Naive B cell (primary cell): Measurements from ENCODE around the gene TTLL11. TPM values are rescaled to one million over a fixed set of nuclear protein-coding genes. Genes with fewer than 3 reads are reported as not detected.

Experiments used
- ATAC-seq, 2 donors: fragments of 150-1000 bp; cut with Tn5 transposase; 2 replicates each; pipeline ENCODE4 v1.10.0; 2021; ENCODE audit warnings: low read depth in 2 of 2, mild to moderate bottlenecking in 2 of 2, moderate library complexity in 2 of 2
- DNase-seq: peaks from one replicate; pipeline ENCODE4 v3.0.0; 2022
- H3K27ac Mint-ChIP-seq, 6 donors: one replicate each; pipeline ENCODE4 v1.8.0; 2020 to 2022; ENCODE audit warnings: mild to moderate bottlenecking in 6 of 6, mixed read lengths in 6 of 6, moderate library complexity in 5 of 6, inconsistent platforms in 2 of 6
- H3K27me3 Mint-ChIP-seq, 3 donors: one replicate each; pipeline ENCODE4 v1.8.0; 2021 to 2022; ENCODE audit warnings: mixed read lengths in 3 of 3, mild to moderate bottlenecking in 1 of 3
- H3K36me3 Mint-ChIP-seq, 2 donors: one replicate each; pipeline ENCODE4 v1.8.0; 2020 to 2022; ENCODE audit warnings: mixed read lengths in 2 of 2, inconsistent platforms in 1 of 2, mild to moderate bottlenecking in 1 of 2
- H3K4me1 Mint-ChIP-seq, 3 donors: one replicate each; pipeline ENCODE4 v1.8.0; 2020 to 2022; ENCODE audit warnings: mixed read lengths in 3 of 3, inconsistent platforms in 1 of 3, mild to moderate bottlenecking in 1 of 3, moderate library complexity in 1 of 3
- H3K4me3 Mint-ChIP-seq, 8 donors: one replicate each; pipeline ENCODE4 v1.8.0; 2020 to 2022; ENCODE audit warnings: mild to moderate bottlenecking in 8 of 8, mixed read lengths in 8 of 8, moderate library complexity in 8 of 8, inconsistent platforms in 2 of 8
- H3K9me3 Mint-ChIP-seq, 7 donors: one replicate each; pipeline ENCODE4 v1.8.0; 2020 to 2022; ENCODE audit warnings: mixed read lengths in 7 of 7, mild to moderate bottlenecking in 5 of 7, inconsistent platforms in 2 of 7, moderate library complexity in 1 of 7
- polyA plus RNA-seq, 6 donors: library from polyadenylated mRNA; unstranded; fragments of 300-500 nt; fragmentation: Illumina TruSeq; gene quantifications; one replicate each; pipeline ENCODE4 v1.2.3, GENCODE V29; 2021; ENCODE audit warnings: low read depth in 6 of 6

The TTLL11 gene
- polyA plus RNA-seq, 6 donors from 2014 or later, result 3.3 to 10.9 (median 5.1) TPM

GRCh38 chr9:121927636-121928035 is 165.5 kb downstream of the TTLL11 start:
- H3K4me1 Mint-ChIP-seq, result no peaks in the 10 kb centered on the region
- DNase-seq (no peak), ATAC-seq (no peak)
- peaks cover 0 to 5% (median 0%) of the 10 kb centered on the region in 3 donors for H3K27me3 Mint-ChIP-seq
- H3K4me3 Mint-ChIP-seq, result no peak overlapping the region
- H3K9me3 Mint-ChIP-seq, result no peaks in the 10 kb centered on the region
- peaks cover 1 to 4% of the 10 kb centered on the region in 2 donors for H3K36me3 Mint-ChIP-seq
- no peak overlapping the region for H3K27ac Mint-ChIP-seq

GRCh38 chr9:121927081-121927480 is 166.0 kb downstream of the TTLL11 start:
- no peak for DNase-seq
- Mint-ChIP-seq H3K36me3 (peaks cover 0 to 4% of the 10 kb centered on the region in 2 donors), H3K4me3 (no peak overlapping the region)

GRCh38 chr9:121926351-121926801 is 166.7 kb downstream of the TTLL11 start:
- H3K27ac Mint-ChIP-seq, result no peak overlapping the region

More at GRCh38 chr9:121927081-121927480, 166.0 kb downstream of the TTLL11 start:
- no peaks in the 10 kb centered on the region for H3K4me1 Mint-ChIP-seq
- peaks cover 0 to 5% (median 0%) of the 10 kb centered on the region in 3 donors for H3K27me3 Mint-ChIP-seq
- no peak for ATAC-seq
- H3K9me3 Mint-ChIP-seq, result no peaks in the 10 kb centered on the region
- no peak overlapping the region for H3K27ac Mint-ChIP-seq

GRCh38 chr9:121925935-121926334 is 167.2 kb downstream of the TTLL11 start:
- Mint-ChIP-seq H3K9me3 (no peaks in the 10 kb centered on the region), H3K27ac (no peak overlapping the region), H3K27me3 (no peaks in the 10 kb centered on the region), H3K36me3 (peaks cover 0 to 2% of the 10 kb centered on the region in 2 donors), H3K4me1 (no peaks in the 10 kb centered on the region), H3K4me3 (no peak overlapping the region)
- ATAC-seq (no peak), DNase-seq (no peak)

More at GRCh38 chr9:121926351-121926801, 166.7 kb downstream of the TTLL11 start:
- H3K4me3 Mint-ChIP-seq, result no peak overlapping the region
- no peak for ATAC-seq
- H3K9me3 Mint-ChIP-seq, result no peaks in the 10 kb centered on the region
- no peaks in the 10 kb centered on the region for H3K4me1 Mint-ChIP-seq
- peaks cover 0 to 4% of the 10 kb centered on the region in 2 donors for H3K36me3 Mint-ChIP-seq
- no peak for DNase-seq
- H3K27me3 Mint-ChIP-seq, result no peaks in the 10 kb centered on the region

GRCh38 chr9:121924700-121925099 is 168.4 kb downstream of the TTLL11 start:
- Mint-ChIP-seq H3K36me3 (no peaks in the 10 kb centered on the region), H3K9me3 (no peaks in the 10 kb centered on the region), H3K27me3 (no peaks in the 10 kb centered on the region), H3K4me3 (no peak overlapping the region), H3K4me1 (no peaks in the 10 kb centered on the region), H3K27ac (peak overlapping the region in 1 of 6 donors; percentile 10)
- ATAC-seq, result no peak
- no peak for DNase-seq

GRCh38 chr9:121921444-121921843 is 171.7 kb downstream of the TTLL11 start:
- Mint-ChIP-seq H3K36me3 (no peaks in the 10 kb centered on the region), H3K9me3 (no peaks in the 10 kb centered on the region), H3K4me1 (no peaks in the 10 kb centered on the region), H3K27ac (peak overlapping the region in 1 of 6 donors; percentile 69), H3K27me3 (no peaks in the 10 kb centered on the region), H3K4me3 (no peak overlapping the region)
- DNase-seq (no peak), ATAC-seq (no peak)

- H3K36me3 Mint-ChIP-seq, result no peaks in the 10 kb centered on the region
- H3K4me1 Mint-ChIP-seq, result no peaks in the 10 kb centered on the region
- peaks cover 0 to 1% (median 0%) of the 10 kb centered on the region in 7 donors for H3K9me3 Mint-ChIP-seq
- peaks cover 0 to under 1% (median 0%) of the 10 kb centered on the region in 3 donors for H3K27me3 Mint-ChIP-seq
- ATAC-seq (no peak), DNase-seq (no peak)
- H3K4me3 Mint-ChIP-seq, result no peak overlapping the region
- H3K27ac Mint-ChIP-seq, result no peak overlapping the region
Measured at GRCh38 chr9:121917375-121918335, 175.5 kb downstream of the TTLL11 start.

GRCh38 chr9:121915304-121915625 is 177.8 kb downstream of the TTLL11 start:
- no peak overlapping the region for H3K27ac Mint-ChIP-seq
- H3K4me3 Mint-ChIP-seq, result no peak overlapping the region
- peaks cover 0 to 7% (median 6%) of the 10 kb centered on the region in 3 donors for H3K27me3 Mint-ChIP-seq
- no peaks in the 10 kb centered on the region for H3K36me3 Mint-ChIP-seq
- H3K4me1 Mint-ChIP-seq, result no peaks in the 10 kb centered on the region
- H3K9me3 Mint-ChIP-seq, result peaks cover 0 to 1% (median 0%) of the 10 kb centered on the region in 7 donors
- no peak for ATAC-seq
- DNase-seq, result no peak

- no peak overlapping the region for H3K4me3 Mint-ChIP-seq
- ATAC-seq, result no peak
- peaks cover 0 to 1% (median 0%) of the 10 kb centered on the region in 7 donors for H3K9me3 Mint-ChIP-seq
Measured at GRCh38 chr9:121914604-121915303, 178.4 kb downstream of the TTLL11 start.

GRCh38 chr9:121914017-121914595 is 179.0 kb downstream of the TTLL11 start:
- Mint-ChIP-seq H3K27me3 (peaks cover 0 to 10% (median 7%) of the 10 kb centered on the region in 3 donors), H3K4me3 (no peak overlapping the region), H3K36me3 (peaks cover 0 to 5% of the 10 kb centered on the region in 2 donors), H3K9me3 (peaks cover 0 to 1% (median 0%) of the 10 kb centered on the region in 7 donors), H3K27ac (no peak overlapping the region), H3K4me1 (no peaks in the 10 kb centered on the region)
- DNase-seq, result no peak
- no peak for ATAC-seq

More at GRCh38 chr9:121914604-121915303, 178.4 kb downstream of the TTLL11 start:
- Mint-ChIP-seq H3K4me1 (no peaks in the 10 kb centered on the region), H3K27ac (no peak overlapping the region), H3K36me3 (peaks cover 0 to 1% of the 10 kb centered on the region in 2 donors), H3K27me3 (peaks cover 0 to 7% (median 7%) of the 10 kb centered on the region in 3 donors)
- DNase-seq, result no peak

GRCh38 chr9:121912812-121913627 is 180.1 kb downstream of the TTLL11 start:
- no peak for DNase-seq
- H3K4me1 Mint-ChIP-seq, result no peaks in the 10 kb centered on the region
- peaks cover 0 to 1% (median 0%) of the 10 kb centered on the region in 7 donors for H3K9me3 Mint-ChIP-seq
- no peak for ATAC-seq
- H3K4me3 Mint-ChIP-seq, result no peak overlapping the region
- H3K27me3 Mint-ChIP-seq, result peaks cover 0 to 10% (median 7%) of the 10 kb centered on the region in 3 donors
- H3K36me3 Mint-ChIP-seq, result peaks cover 0 to 5% of the 10 kb centered on the region in 2 donors
- H3K27ac Mint-ChIP-seq, result no peak overlapping the region

- Mint-ChIP-seq H3K27me3 (peaks cover 0 to 10% (median 7%) of the 10 kb centered on the region in 3 donors), H3K27ac (no peak overlapping the region), H3K9me3 (peaks cover 0 to 1% (median 0%) of the 10 kb centered on the region in 7 donors), H3K4me1 (no peaks in the 10 kb centered on the region), H3K36me3 (peaks cover 0 to 5% of the 10 kb centered on the region in 2 donors), H3K4me3 (no peak overlapping the region)
- ATAC-seq (no peak), DNase-seq (no peak)
Measured at GRCh38 chr9:121910491-121911040, 182.5 kb downstream of the TTLL11 start.
